Measurements from ENCODE around the gene SNX30. TPM values are rescaled to one million over a fixed set of nuclear protein-coding genes. Genes with fewer than 3 reads are reported as not detected.

SNX30 gene
- total RNA-seq, 2 experiments from 2014 or later = 5.4 TPM

DNA sequence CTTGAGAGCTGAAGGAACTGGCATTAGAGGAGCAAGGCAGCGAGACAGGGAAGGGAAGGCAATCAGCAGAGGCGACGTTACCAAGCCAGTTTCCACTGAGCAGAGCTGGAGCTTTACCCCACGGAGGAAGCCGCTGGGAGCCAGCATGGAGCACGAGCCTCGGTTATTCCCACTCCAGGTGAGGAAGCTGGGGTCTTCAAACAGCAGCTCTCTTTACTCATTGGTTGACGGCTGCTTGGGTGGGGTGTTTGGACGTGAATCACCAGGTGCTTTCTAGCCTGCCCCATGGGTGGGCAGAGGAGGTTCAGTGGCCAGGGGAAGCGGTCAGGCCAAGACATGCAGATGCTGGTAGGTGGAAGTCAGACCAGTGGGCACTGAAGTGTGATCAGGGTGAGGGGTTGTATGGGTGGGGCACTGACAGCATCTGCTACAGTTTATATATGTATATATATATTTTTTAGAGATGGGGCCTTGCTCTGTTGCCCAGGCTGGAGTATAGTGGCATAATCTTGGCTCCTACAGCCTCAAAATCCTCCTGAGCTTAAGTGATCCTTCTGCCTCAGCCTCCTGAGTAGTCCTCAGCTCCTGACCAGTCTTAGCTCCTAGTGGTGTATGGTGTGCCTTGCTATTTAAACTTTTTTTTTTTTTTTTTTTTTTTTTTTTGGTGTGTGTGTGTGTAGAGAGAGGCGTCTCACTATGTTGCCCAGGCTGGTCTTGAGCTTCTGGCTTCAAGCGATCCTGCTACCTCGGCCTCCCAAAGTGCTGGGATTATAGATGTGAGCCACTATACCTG lies 12.4 kb downstream of the SNX30 start:
- DNase-seq = no peak
- Mint-ChIP-seq H3K27ac (no peak overlapping the region), H3K9me3 (peaks cover 7% of the 10 kb centered on the region), H3K4me3 (no peak overlapping the region), H3K27me3 (no peaks in the 10 kb centered on the region), H3K36me3 (peaks cover 2% of the 10 kb centered on the region), H3K4me1 (peaks cover 21% of the 10 kb centered on the region)

GRCh38 chr9:112764344-112764743 lies 13.8 kb downstream of the SNX30 start:
- Mint-ChIP-seq H3K4me3 (no peak overlapping the region), H3K4me1 (peaks cover 17% of the 10 kb centered on the region), H3K27me3 (no peaks in the 10 kb centered on the region), H3K36me3 (peaks cover 10% of the 10 kb centered on the region), H3K27ac (no peak overlapping the region), H3K9me3 (peaks cover 7% of the 10 kb centered on the region)
- DNase-seq = no peak

- H3K27ac Mint-ChIP-seq = no peak overlapping the region
- H3K4me3 Mint-ChIP-seq = no peak overlapping the region
- H3K36me3 Mint-ChIP-seq = peaks cover 14% of the 10 kb centered on the region
- H3K9me3 Mint-ChIP-seq = peaks cover 7% of the 10 kb centered on the region
- H3K27me3 Mint-ChIP-seq = no peaks in the 10 kb centered on the region
- no peak for DNase-seq
- peaks cover 17% of the 10 kb centered on the region for H3K4me1 Mint-ChIP-seq
These were observed 14.3 kb downstream of the SNX30 start for GRCh38 chr9:112764837-112765236.

DNA sequence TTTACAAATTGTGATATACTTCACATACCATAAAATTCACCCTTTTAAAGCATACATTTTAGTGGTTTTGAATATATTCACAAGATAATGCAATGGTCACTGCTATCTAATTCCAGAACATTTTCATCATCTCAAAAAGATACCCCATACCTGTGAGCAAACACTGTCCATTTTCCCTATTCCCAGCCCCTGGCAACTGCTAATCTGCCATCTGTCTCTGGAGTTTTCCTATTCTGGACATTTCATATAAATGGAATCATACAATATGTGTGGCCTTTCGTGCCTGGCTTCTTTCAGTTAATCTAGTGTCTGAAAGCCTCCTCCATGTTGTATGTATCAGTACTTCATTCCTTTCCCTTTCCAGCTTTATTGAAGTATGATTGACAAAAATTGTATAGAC lies 14.7 kb downstream of the SNX30 start:
- Mint-ChIP-seq H3K4me1 (peaks cover 14% of the 10 kb centered on the region), H3K27me3 (no peaks in the 10 kb centered on the region), H3K36me3 (peaks cover 16% of the 10 kb centered on the region), H3K9me3 (peaks cover 7% of the 10 kb centered on the region), H3K27ac (no peak overlapping the region), H3K4me3 (no peak overlapping the region)
- DNase-seq = no peak

- peaks cover 34% of the 10 kb centered on the region for H3K4me1 Mint-ChIP-seq
- H3K9me3 Mint-ChIP-seq = peaks cover 1% of the 10 kb centered on the region
- peak overlapping the region; percentile 54 for H3K4me3 Mint-ChIP-seq
- no peaks in the 10 kb centered on the region for H3K27me3 Mint-ChIP-seq
- peaks cover 23% of the 10 kb centered on the region for H3K36me3 Mint-ChIP-seq
- H3K27ac Mint-ChIP-seq = peak overlapping the region; percentile 73
- DNase-seq = no peak
These were observed 21.0 kb downstream of the SNX30 start for GRCh38 chr9:112771359-112772214.

DNA sequence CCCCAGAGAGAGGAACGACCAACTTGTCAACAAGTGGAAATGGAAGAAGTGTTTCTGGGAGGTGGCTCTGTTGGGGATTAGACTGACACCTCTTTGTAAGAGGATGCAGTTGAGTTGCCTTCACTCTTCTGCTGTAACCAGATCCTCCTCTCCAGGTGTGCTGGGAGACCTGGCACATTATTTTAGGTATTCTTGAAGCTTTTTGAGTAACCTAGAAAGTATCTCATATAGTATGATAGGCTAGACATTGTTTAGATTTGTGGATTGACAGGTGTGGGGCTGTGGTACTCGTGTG lies 21.6 kb downstream of the SNX30 start:
- Mint-ChIP-seq H3K4me3 (peak overlapping the region; percentile 54), H3K27me3 (no peaks in the 10 kb centered on the region), H3K27ac (peak overlapping the region; percentile 73), H3K4me1 (peaks cover 34% of the 10 kb centered on the region), H3K9me3 (no peaks in the 10 kb centered on the region), H3K36me3 (peaks cover 23% of the 10 kb centered on the region)
- DNase-seq = no peak

DNA sequence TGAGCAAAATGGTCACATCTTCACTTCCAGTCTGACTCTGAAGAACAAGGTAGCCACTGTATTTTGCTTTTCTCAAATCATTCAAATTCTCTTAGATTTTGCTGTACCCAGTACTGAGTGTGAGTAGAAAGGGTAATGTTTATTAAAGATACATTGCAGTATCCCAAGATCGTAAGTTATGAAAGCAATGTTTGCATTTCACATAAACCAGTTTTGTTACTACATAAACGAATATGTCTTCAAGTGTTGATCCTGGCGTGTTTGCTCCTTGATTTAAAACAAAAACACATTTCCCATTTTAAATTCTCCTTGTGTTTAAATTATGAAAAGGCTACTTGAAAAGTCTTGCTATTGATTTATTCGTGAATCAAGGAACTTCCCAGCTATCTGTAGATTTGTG lies 22.0 kb downstream of the SNX30 start:
- H3K27ac Mint-ChIP-seq = no peak overlapping the region
- peaks cover 34% of the 10 kb centered on the region for H3K4me1 Mint-ChIP-seq
- DNase-seq = no peak
- H3K4me3 Mint-ChIP-seq = no peak overlapping the region
- no peaks in the 10 kb centered on the region for H3K27me3 Mint-ChIP-seq
- no peaks in the 10 kb centered on the region for H3K9me3 Mint-ChIP-seq
- peaks cover 23% of the 10 kb centered on the region for H3K36me3 Mint-ChIP-seq

- Mint-ChIP-seq H3K4me3 (no peak overlapping the region), H3K27ac (peak overlapping the region; percentile 9), H3K4me1 (peaks cover 40% of the 10 kb centered on the region), H3K9me3 (no peaks in the 10 kb centered on the region), H3K27me3 (no peaks in the 10 kb centered on the region), H3K36me3 (peaks cover 15% of the 10 kb centered on the region)
- no peak for DNase-seq
These were observed 23.7 kb downstream of the SNX30 start for GRCh38 chr9:112774006-112774996.

DNA sequence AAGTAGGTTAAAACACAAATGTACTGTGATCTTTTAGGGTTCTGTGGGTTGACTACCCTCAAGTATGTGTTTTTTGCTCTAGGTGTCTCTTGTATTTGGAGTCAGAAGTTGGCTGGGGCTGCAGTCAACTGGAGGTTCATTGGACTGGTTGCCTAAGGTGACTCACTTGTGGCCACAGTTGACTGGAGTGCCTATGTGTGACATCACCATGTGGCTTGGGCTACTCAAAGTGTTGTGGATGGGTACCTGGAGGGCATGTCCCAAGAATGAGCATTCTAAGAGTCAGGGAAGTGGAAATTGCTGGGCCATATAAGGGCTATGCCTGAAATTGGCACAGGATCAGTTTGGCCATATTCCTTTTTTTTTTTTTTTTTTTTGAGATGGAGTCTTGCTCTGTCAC lies 27.4 kb downstream of the SNX30 start:
- no peaks in the 10 kb centered on the region for H3K9me3 Mint-ChIP-seq
- peaks cover 34% of the 10 kb centered on the region for H3K4me1 Mint-ChIP-seq
- DNase-seq = no peak

GRCh38 chr9:112780450-112781036 lies 30.0 kb downstream of the SNX30 start:
- H3K27ac Mint-ChIP-seq = no peak overlapping the region
- H3K36me3 Mint-ChIP-seq = peaks cover 2% of the 10 kb centered on the region
- DNase-seq = no peak
- peaks cover 22% of the 10 kb centered on the region for H3K4me1 Mint-ChIP-seq
- no peaks in the 10 kb centered on the region for H3K9me3 Mint-ChIP-seq
- H3K27me3 Mint-ChIP-seq = no peaks in the 10 kb centered on the region
- H3K4me3 Mint-ChIP-seq = no peak overlapping the region

More for the DNA sequence above, 27.4 kb downstream of the SNX30 start:
- Mint-ChIP-seq H3K27me3 (no peaks in the 10 kb centered on the region), H3K4me3 (no peak overlapping the region), H3K27ac (no peak overlapping the region), H3K36me3 (peaks cover 2% of the 10 kb centered on the region)

DNA sequence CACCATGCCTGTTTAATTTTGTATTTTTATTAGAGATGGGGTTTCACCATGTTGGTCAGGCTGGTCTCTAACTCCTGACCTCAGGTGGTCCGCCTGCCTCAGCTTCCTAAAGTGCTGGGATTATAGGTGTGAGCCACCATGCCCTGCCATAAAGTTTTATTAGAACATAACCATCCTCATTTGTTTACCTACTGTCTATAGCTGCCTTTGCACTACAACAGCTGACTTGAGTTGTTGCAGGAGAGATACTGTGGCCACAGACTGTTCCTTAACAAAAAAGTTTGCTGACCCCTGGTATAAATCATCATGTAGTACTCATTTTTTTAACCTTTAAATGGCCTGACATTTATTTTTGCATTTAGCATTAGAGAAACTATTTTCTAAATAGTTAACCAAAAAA lies 31.7 kb downstream of the SNX30 start:
- Mint-ChIP-seq H3K27ac (no peak overlapping the region), H3K4me3 (no peak overlapping the region), H3K27me3 (no peaks in the 10 kb centered on the region), H3K9me3 (no peaks in the 10 kb centered on the region), H3K36me3 (peaks cover 8% of the 10 kb centered on the region), H3K4me1 (peaks cover 34% of the 10 kb centered on the region)
- no peak for DNase-seq

GRCh38 chr9:112783551-112783954 lies 33.0 kb downstream of the SNX30 start:
- peaks cover 33% of the 10 kb centered on the region for H3K4me1 Mint-ChIP-seq
- H3K27ac Mint-ChIP-seq = no peak overlapping the region
- H3K36me3 Mint-ChIP-seq = peaks cover 7% of the 10 kb centered on the region
- no peak overlapping the region for H3K4me3 Mint-ChIP-seq
- H3K27me3 Mint-ChIP-seq = no peaks in the 10 kb centered on the region
- H3K9me3 Mint-ChIP-seq = no peaks in the 10 kb centered on the region
- no peak for DNase-seq

DNA sequence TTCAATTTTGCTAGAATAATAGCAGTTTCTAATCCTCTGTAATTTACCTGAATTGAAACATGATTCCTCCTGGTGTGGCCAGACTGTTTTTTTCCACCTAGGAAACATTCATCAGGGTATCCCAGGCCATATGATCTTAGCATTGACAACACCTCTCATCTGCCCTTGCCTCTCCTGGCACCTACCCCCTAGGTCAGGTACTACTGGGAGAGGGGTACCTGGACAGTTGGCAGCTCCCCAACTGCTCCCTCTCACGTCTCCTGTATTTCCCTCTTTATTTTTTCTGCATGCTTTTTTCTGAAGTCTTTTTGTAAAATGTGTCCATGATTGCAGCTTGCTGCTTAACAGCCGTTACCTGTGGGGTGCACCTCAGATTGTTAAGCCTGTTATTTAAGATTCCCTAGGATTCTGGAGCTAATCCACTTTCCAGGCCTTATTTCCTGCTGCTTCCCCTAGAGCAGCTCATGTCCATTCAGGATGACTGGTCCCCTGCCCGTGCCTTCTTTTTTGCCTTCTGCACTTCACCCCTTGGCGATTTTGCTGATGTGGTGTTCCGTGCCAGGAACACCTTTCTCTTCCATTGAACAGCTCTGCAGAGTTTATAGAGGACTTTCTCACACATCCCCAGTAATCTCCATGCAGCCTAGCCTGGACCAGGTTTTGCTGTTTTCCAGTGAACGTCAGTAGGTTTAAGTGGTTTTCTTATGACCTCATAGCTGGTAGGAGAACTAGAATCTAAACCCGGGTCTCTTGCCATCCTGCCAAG lies 33.6 kb downstream of the SNX30 start:
- peaks cover 7% of the 10 kb centered on the region for H3K36me3 Mint-ChIP-seq
- H3K4me3 Mint-ChIP-seq = no peak overlapping the region
- H3K27me3 Mint-ChIP-seq = no peaks in the 10 kb centered on the region
- H3K27ac Mint-ChIP-seq = no peak overlapping the region
- no peak for DNase-seq
- H3K9me3 Mint-ChIP-seq = no peaks in the 10 kb centered on the region
- H3K4me1 Mint-ChIP-seq = peaks cover 32% of the 10 kb centered on the region

DNA sequence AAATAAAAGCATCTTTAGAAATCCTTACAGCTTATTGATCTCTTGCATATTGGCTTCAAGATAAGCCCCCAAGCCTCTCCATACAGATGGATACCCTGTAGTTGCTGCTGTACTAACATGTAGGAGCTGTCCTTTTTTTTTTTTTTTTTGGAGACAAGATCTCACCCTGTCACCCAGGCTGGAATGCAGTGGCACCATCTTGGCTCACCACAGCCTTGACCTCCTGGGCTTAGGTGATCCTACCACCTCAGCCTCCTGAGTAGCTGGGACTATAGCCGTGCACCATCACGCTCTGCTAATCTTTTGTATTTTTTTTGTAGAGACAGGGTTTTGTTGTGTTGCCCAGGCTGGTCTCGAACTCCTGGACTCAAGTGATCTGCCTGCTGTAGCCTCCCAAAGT lies 35.4 kb downstream of the SNX30 start:
- H3K27ac Mint-ChIP-seq = no peak overlapping the region
- no peaks in the 10 kb centered on the region for H3K27me3 Mint-ChIP-seq

More for the DNA sequence above, 35.4 kb downstream of the SNX30 start:
- Mint-ChIP-seq H3K4me3 (no peak overlapping the region), H3K4me1 (peaks cover 28% of the 10 kb centered on the region), H3K36me3 (peaks cover 7% of the 10 kb centered on the region), H3K9me3 (no peaks in the 10 kb centered on the region)
- DNase-seq = no peak
